GM19397 (cell line): ENCODE data around the gene ZNF507.

Source experiments
- ATAC-seq: cut with Tn5 transposase; IDR thresholded peaks from one replicate; pipeline ENCODE4 v1.9.1; 2021; ENCODE audit warnings: mild to moderate bottlenecking, moderate library complexity; ENCODE audit not compliant: unreplicated experiment

Gene ZNF507

DNA sequence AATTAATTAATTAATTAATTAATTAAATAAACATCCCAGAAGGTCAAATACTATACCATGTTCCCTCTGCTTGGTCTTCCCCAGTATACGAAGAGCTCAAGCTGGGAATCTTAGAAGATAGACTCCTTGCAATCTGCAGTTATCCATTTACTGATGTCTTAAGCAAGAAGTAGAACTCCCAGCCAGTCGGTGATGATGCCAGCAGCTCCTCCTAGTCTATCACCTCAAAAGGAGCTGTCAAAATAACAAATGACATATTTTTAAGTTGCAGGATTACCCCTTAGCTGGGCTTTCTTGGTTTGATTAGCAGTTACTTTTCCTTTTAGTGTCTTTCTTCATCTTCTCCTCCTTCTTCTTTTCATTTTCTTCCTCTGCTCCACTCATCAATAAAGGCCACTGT is 6.0 kb upstream of the ZNF507 start:
- ATAC-seq = no peak

DNA sequence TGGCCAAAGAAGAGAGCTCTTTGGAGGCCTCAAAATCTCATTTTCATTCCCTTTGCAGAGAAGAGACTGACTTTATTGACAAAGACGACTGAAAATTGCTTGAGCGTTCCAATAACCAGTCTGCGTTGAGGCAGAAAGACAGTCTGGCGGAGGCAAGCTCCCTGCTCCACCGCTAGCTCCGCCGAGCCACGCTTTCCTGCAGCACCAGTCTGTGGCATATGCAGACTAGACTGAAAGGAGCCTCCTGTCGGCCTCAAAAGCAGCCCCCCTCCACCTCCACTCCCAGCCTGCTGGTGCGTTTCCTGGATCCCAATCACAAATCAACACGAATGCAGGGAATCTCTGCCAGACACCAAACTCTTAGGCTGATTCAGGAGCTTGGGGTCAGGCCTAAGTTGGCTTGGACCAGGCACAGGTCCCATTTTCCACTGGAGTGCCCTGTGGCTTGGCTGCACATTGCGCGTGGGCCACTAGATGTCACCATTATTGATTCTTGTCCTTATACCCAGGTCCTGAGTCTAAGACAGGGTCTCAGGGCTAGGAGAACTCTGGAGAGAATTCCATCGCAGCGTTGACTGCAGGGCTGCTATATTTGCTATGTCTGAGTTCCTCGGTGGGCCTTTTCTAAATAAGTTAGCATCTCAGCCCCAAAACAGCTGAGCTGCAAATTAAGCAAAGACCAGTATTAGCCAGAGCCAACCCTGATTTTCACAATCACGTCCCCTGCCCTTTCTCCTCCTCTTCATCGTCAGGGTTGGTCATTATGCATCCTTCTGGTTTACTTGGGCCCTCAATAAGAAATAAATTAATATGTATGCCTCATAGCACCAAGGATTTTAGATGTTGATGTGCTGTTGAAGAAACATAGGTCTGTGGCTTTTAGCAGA is 5.2 kb upstream of the ZNF507 start:
- ATAC-seq = no peak

DNA sequence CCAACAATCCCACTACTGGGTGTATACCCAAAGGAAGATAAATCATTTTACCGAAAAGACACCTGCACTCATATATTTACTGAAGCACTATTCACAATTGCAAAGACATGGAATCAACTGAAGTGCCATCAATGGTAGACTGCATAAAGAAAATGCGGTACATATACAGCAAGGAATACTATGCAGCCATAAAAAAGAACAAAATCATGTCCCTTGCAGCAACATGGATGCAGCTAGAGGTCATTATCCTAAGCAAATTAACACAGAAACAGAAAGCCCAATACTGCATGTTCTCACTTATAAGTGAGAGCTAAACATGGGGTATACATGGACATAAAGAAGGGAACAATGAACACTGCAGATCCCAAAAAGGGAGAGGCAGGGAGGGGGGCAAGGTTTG is 2.7 kb upstream of the ZNF507 start:
- no peak for ATAC-seq

DNA sequence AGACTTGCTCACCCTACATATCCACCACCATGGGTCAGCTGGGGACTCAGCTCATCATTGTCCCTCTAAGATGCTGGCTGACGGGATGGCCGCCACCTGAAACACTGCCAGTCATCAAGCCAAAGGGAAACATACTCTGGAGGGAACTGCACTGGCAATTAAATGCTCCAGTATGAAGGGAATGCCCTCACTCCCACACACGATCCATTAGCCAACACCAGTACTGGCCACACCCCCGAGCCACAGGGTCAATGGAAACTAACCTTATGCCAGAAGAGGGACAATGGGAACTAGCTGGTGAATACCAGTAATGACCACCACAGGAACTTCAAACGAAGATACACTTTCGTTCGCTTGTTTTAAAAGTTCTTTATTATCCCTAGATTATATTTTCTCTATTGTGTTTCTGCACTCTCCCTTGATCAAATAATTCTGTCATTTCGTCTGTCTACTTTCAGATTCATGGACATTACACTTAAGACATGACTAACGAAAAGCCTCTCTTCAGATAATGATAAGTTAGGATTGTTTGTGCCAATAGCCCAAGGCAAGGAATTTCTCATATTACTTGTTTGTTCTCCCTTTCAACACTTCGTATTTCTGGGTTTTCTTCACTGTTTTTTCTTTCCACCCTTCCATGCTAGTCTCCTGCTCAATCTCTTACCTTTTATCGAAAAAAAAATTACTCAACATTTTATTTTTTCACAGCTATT is 1.7 kb upstream of the ZNF507 start:
- ATAC-seq = no peak

DNA sequence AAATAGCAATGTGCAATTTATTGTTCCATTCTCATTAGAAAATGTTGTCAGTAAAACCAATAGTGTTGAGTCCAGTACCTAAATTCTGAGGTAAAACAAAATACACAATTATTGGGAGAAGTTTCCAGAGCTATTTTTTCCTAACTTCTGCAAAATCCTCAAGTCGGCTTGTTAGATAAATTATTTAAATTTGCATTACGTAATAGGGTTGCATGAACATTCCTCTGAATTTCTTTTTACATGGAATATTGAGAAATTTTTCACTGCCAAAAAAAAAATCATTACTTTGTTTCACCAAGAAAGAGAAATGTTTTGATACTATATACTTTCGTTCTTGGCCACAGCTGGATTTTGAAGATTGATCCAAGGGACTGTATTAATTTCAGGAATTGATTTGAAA is 1.5 kb downstream of the ZNF507 start:
- ATAC-seq = no peak

DNA sequence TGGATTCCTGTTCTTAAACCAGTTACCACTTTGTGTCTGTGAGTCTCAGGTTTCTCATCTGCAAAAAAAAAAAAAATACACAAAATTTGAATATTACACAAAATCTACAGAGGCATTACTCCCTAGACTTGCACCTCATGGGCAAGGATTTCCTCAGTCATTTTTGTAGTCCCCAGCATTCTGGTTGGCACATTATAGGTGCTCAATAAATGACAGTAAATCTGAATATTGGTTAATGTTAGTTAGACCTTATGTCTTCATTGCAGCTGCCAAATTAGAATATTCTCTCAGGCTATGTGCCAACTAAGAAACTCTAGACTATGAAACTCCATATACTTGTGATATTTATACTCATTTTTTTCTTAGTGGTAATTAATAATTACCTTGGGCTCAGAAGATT is 2.2 kb downstream of the ZNF507 start:
- no peak for ATAC-seq

DNA sequence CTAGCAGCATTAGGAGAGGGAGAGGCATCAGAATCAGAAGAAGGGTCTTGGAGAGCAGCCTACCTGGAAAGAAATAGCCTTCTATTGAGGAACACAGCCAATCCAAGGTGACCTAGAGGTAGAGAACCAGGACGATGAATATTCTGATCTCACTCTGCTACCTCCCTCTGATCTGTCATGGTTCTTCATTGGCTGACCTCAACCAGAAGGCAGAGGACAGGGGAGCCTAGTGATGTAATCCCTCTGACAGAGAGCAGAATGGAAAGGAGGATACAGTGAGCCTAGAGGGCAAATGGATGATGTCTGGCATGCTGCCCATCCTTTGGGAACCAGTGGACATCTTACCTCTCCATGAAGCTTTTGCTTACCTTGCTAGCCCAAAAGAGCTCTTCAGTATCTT is 3.6 kb downstream of the ZNF507 start:
- ATAC-seq = no peak

DNA sequence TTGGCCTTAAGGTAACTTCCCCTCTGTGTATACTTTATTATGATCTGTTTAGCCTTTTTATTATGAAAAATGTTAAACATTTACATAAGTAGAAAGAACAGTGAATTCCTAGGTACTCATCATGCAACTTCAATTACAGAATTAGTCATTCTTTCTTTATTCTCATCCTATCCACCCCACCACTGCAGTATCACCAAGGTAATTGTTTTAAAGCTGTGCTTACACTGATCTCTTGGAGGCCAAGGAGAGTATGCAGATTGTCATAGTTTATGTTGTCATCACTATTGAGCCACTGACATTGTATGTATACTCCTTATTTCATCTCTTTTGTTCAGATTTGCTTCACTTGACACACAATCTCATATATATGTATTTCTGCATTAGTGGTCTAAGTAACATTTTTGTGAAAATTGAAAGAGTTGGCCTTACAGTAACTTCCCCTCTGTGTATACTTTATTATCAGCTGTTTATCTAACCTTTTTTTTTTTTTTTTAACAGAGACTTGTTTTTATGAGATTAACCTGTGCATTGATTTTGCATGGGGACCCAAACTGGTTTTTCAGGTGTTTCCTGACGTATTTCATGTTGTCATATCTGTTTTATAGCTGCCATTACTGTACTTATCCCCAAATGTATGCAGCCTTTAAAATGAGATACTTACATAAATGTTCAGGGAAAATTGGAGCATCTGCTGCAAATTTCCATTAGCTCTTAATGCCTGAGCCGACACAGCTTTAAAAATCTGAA is 4.5 kb downstream of the ZNF507 start:
- no peak for ATAC-seq

DNA sequence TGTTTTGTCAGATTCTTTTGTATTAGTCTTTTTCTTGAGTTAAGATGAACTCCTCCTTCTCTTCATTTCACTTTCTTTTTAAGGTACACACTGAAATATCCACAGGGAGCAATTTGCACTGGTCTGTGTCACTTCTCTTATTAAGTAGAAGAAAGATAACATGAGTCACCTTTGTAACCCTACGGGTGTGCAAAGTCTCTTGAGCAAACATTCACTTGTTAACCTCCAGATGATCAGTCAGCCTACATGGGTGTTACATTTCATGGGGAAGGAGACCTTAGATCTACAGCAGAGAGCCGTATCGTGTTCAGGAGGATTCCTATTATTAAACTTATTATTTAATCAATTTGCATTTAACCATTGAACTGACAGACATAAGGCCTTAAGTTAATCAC is 5.1 kb downstream of the ZNF507 start:
- ATAC-seq = no peak

DNA sequence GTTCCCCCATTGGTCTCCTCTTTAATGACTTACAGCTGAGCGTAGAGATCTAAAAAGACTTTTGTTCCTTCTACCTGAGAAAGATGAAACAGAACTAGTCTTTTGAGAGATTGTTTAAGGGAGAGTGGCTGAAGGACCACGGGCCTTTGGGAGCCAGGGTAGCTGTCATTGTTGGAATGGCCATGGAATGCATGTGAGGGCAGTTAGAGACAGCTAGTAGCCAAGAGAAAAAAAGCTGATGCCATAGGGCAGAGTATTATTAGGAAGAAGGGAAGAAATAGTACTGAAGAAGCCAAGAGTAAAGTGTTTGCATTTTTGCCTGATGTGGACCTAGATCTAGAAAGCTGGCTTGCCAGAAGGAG is 5.6 kb downstream of the ZNF507 start:
- no peak for ATAC-seq

DNA sequence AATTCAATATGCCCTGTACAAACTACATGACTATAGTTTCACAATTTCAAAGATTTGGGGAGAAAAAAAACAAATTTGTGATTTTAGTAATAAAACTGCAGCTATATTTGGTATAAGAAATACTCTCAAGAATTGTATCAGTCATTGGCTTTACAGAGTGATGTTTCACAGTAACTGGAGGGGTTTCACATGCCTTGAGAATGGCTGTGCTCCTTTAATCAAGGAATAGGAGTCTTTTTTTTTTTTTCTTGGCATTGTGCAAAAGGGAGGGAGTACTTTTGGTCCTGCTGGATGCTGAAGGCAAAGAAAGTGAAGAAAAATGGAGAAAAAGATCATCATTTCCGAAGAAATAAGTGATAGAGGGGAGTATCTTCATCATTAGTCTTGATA is 6.8 kb downstream of the ZNF507 start:
- no peak for ATAC-seq

DNA sequence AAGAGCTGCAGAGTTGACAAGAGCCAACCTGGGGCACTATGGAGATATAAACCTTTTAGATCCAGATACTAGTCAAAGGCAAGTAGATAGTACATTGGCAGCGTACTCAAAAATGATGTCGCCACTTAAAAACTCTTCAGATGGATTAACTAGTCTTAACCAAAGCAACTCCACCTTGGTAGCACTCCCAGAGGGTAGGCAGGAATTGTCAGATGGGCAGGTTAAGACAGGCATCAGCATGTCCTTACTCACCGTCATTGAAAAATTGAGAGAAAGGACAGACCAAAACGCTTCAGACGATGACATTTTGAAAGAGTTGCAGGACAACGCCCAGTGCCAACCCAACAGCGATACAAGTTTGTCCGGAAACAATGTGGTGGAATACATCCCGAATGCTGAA is 8.9 kb downstream of the ZNF507 start:
- ATAC-seq = no peak

DNA sequence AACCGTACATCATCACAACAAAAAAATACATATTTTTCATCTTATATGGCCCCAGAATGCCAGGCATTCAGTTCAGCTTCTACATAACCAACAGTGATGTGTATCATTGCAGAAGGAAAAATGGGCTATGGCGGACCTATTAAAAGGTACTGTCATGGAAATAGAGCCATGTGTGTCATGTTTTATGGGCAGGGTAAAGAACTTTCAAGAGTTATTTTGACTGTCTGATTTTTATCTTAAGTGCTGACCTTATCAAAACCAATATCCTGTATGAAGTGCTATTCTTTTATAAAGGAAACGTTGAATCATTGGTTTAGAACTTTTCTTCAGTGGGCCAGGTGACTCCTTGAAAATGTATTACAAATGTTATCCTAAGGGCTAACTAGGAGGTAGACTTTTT is 9.9 kb downstream of the ZNF507 start:
- ATAC-seq = no peak

DNA sequence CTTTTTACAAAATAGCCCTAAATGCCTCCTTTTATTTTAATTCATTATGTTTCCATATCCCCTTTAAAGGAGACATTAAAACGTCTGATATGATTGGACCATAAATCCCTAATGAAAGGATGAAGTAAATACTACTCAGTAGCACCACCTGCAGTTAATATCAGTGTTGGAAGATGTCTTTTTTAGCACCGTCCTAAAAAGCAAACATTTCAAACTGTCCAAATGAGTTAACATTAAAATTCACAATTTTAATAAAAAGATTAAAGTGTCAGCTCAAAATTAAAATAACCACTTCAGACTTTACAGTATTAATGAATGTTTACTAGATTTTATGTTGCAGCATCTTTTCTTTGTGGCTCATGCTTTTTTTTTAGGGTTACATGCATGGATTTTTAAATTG is 12.3 kb downstream of the ZNF507 start:
- ATAC-seq = no peak

DNA sequence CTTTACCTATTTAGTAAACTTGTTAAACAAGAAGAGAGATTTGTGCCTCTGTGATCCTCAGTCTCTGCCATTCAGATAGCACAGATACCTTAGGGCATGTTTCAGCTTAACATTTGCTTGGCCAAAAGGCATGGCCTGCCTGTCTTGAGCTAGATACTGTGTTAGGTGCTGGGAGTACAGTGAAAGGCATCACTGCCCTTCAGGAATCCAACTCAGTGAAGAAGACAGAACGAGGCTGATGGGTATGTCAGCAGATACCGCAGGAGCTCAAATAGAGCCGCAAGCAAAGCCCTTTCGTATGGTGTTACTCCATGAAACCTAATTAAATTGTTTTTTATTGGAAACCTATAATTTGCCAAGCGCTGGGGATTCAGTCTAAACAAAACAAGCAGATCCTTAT is 12.9 kb downstream of the ZNF507 start:
- ATAC-seq = no peak

DNA sequence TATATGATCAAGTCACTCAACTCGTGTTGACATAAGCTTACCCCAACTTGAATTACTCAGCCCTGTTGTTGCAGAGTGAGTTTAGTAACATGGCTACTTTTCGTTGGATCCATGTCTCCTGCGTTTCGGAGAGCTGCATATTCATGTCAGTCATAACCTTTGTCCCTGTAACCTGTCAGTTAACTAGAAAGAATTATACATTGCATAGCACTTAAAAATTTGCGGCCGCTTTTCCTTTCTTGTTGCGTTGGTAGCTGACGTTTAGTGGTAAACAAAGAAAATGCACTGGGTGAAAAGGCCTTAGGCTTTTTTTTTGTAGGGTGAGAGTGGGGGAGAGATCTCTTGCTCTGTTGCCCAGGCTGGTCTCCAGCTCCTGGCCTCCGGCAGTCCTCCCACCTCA is 14.2 kb downstream of the ZNF507 start:
- no peak for ATAC-seq

DNA sequence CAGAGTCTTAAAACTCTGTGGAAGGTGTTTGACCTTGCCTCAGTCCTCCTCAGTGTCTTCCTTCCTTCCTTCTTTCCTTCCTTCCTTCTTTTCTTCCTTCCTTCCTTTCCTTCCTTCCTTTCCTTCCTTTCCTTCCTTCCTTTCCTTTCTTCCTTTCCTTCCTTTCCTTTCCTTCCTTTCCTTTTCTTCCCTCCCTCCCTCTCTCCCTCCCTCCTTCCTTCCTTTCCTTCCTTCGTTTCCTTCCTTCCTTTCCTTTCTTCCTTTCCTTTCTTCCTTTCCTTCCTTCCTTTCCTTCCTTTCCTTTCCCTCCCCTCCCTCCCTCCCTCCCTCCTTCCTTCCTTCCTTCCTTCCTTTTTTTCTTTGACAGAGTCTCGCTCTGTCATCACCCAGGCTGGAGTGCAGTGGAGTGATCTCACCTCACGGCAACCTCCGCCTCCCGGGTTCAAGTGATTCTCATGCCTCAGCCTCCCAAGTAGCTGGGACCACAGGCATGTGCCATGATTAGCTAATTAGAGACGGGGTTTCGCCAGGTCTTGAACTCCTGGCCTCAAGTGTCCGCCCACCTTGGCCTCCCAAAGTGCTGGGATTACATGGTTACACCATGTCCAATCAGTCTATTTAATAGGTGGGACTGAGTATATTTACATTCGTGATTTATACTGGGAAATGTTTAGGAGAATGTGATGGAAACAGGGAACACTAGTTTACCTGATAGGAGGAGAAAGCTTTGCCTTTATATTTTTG is 16.3 kb downstream of the ZNF507 start:
- ATAC-seq = no peak

DNA sequence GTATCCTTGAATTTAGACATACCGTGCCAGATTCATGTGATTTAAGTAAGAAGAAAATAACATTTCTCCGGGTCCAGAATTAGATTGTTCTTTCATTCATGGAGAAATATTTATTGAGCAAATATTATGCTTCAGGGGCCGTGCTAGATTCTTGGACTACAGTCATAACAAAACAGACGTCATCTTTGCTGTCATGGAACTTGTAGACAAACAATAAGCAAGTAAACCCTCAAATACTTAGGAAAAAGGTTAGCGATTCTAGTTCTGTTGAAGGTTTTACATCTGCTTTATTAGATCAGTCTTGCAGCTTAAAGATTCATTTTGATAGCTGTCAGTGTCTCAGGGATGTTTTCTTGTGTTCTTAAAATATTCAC is 16.9 kb downstream of the ZNF507 start:
- no peak for ATAC-seq

DNA sequence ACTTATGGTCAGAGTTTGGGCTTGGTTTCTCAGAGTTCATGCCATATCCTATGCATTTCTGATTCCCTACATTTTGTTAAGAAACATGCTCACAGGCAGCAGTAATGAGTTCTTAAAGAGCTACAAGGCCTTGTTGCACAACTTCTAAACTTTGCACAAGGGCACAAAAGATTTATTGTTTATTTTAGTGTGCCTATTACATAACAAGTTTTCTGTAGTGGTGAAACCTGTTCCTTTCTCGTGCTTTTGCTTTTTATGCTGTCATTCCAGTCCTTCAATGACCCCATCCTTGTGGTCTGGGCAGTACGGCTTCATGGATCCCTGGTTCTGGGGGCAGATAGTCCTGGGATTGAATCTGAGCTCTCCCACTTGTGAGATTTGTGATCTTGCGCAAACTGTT is 17.8 kb downstream of the ZNF507 start:
- ATAC-seq = no peak

DNA sequence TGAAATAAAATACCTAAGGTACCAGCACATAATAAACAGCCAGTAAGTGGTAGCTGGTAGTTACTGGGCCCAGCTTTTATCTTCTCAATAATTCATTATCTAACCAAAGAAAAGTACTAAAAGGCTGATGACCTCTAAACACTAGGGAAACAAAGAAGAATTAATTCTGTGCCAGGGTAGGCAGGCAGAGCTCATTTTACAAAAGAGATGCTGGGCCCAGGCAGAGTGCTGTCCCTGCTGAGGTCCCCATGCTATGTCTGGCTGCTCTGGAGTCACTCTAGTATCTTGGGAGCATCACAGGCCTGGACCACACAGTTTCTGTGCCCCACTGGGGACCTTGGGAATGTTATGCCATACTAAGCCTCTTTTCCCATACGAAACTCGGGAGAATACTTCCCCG is 18.2 kb downstream of the ZNF507 start:
- ATAC-seq = no peak

DNA sequence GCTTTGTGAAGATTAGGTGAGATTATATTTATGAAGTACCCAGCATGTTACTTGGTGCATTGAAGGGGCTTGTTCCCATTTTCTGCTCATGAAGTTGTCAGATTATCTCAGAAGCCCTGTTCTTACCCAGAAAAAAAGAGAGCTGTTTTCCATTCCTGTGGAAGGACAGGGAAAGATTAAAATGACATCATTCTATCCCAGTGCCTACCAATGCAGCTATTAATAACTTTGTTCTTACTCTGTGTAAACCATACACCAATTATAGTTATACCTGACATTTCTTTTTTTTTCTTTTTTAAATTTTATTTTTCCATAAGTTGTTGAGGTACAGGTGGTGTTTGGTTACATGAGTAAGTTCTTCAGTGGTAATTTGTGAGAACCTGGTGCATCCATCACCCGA is 18.6 kb downstream of the ZNF507 start:
- no peak for ATAC-seq
